ENCODE results near the gene RAET1G.
"Not testable (repeated sequence)": the region's sequence is repeated elsewhere in the genome, so short reads cannot be mapped to it uniquely, and the experiment has no call there.

The RAET1G gene

GRCh38 chr6:149913540-149914240 lies 9.2 kb downstream of the RAET1G start:
- no peak for DNase-seq (ENCODE audit: low read depth)

GRCh38 chr6:149913085-149913484 lies 9.8 kb downstream of the RAET1G start:
- no peak for DNase-seq (ENCODE audit: low read depth)

GRCh38 chr6:149912680-149913079 lies 10.2 kb downstream of the RAET1G start:
- DNase-seq (ENCODE audit: low read depth): not testable (repeated sequence)

- DNase-seq (ENCODE audit: low read depth): no peak
Observed at GRCh38 chr6:149910721-149911151, 12.2 kb downstream of the RAET1G start.

GRCh38 chr6:149909701-149910470 lies 13.0 kb downstream of the RAET1G start:
- no peak for DNase-seq (ENCODE audit: low read depth)

GRCh38 chr6:149908480-149908879 lies 14.4 kb downstream of the RAET1G start:
- not testable (repeated sequence) for DNase-seq (ENCODE audit: low read depth)

GRCh38 chr6:149907317-149907716 lies 15.6 kb downstream of the RAET1G start:
- DNase-seq (ENCODE audit: low read depth): no peak

GRCh38 chr6:149906405-149906804 lies 16.5 kb downstream of the RAET1G start:
- no peak for DNase-seq (ENCODE audit: low read depth)

- no peak for DNase-seq (ENCODE audit: low read depth)
Observed at GRCh38 chr6:149905911-149906371, 17.0 kb downstream of the RAET1G start.

GRCh38 chr6:149905371-149905910 lies 17.5 kb downstream of the RAET1G start:
- no peak for DNase-seq (ENCODE audit: low read depth)

GRCh38 chr6:149904661-149905370 lies 18.1 kb downstream of the RAET1G start:
- DNase-seq (ENCODE audit: low read depth): no peak

- no peak for DNase-seq (ENCODE audit: low read depth)
Observed at GRCh38 chr6:149903938-149904611, 18.8 kb downstream of the RAET1G start.

- no peak for DNase-seq (ENCODE audit: low read depth)
Observed at GRCh38 chr6:149901444-149902140, 21.3 kb downstream of the RAET1G start.

GRCh38 chr6:149900620-149901443 lies 22.1 kb downstream of the RAET1G start:
- no peak for DNase-seq (ENCODE audit: low read depth)

- DNase-seq (ENCODE audit: low read depth): no peak
Observed at GRCh38 chr6:149899926-149900619, 22.8 kb downstream of the RAET1G start.

- no peak for DNase-seq (ENCODE audit: low read depth)
Observed at GRCh38 chr6:149899486-149899885, 23.4 kb downstream of the RAET1G start.

GRCh38 chr6:149898966-149899365 lies 24.0 kb downstream of the RAET1G start:
- DNase-seq (ENCODE audit: low read depth): no peak

- no peak for DNase-seq (ENCODE audit: low read depth)
Observed at GRCh38 chr6:149897855-149898744, 24.8 kb downstream of the RAET1G start, which contains the start of gene RAET1E. TSS of gene RAET1E (minus strand) at chr6:149898113. CDS start at chr6:149890901, 7,212 bp downstream.
